Measurements from ENCODE around the gene TBC1D32.

DNA sequence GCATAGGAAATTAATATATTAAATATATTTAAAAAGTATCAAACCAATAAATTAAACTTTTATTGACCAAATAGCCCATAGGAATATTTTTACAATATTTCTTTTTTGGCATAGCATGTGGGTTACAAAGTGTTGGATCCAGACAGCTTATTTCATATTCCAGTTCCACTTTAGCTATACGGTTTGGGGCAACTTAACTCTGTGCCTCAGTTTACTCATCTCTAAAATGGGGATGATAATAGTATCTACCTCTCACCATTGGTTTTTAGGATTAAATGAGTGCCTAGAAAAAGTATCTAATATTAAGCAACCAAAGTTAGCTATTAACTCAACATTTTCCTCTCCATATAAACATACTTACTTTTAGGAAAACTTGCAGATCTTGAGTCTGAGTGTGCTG is 243.8 kb downstream of the TBC1D32 start:
- no peak for TF ChIP-seq TAF1 (conservative IDR thresholded peaks at IDR 0.05)
- TF ChIP-seq, protein P1, sequence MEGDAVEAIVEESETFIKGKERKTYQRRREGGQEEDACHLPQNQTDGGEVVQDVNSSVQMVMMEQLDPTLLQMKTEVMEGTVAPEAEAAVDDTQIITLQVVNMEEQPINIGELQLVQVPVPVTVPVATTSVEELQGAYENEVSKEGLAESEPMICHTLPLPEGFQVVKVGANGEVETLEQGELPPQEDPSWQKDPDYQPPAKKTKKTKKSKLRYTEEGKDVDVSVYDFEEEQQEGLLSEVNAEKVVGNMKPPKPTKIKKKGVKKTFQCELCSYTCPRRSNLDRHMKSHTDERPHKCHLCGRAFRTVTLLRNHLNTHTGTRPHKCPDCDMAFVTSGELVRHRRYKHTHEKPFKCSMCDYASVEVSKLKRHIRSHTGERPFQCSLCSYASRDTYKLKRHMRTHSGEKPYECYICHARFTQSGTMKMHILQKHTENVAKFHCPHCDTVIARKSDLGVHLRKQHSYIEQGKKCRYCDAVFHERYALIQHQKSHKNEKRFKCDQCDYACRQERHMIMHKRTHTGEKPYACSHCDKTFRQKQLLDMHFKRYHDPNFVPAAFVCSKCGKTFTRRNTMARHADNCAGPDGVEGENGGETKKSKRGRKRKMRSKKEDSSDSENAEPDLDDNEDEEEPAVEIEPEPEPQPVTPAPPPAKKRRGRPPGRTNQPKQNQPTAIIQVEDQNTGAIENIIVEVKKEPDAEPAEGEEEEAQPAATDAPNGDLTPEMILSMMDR (IDR thresholded peaks at IDR 0.05; ENCODE audit: low read depth, low read length, missing input control), result no peak
- TF ChIP-seq, protein P2, sequence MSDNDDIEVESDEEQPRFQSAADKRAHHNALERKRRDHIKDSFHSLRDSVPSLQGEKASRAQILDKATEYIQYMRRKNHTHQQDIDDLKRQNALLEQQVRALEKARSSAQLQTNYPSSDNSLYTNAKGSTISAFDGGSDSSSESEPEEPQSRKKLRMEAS (IDR thresholded peaks at IDR 0.05), result no peak
- no peak for TF ChIP-seq YY1 (IDR thresholded peaks at IDR 0.05)
- no peak for TF ChIP-seq RAD21 (IDR thresholded peaks at IDR 0.05)
- TF ChIP-seq GABPA (IDR thresholded peaks at IDR 0.05 in 1 of 2, conservative IDR thresholded peaks at IDR 0.05 in 1 of 2), result no peak
- TF ChIP-seq, protein P3, sequence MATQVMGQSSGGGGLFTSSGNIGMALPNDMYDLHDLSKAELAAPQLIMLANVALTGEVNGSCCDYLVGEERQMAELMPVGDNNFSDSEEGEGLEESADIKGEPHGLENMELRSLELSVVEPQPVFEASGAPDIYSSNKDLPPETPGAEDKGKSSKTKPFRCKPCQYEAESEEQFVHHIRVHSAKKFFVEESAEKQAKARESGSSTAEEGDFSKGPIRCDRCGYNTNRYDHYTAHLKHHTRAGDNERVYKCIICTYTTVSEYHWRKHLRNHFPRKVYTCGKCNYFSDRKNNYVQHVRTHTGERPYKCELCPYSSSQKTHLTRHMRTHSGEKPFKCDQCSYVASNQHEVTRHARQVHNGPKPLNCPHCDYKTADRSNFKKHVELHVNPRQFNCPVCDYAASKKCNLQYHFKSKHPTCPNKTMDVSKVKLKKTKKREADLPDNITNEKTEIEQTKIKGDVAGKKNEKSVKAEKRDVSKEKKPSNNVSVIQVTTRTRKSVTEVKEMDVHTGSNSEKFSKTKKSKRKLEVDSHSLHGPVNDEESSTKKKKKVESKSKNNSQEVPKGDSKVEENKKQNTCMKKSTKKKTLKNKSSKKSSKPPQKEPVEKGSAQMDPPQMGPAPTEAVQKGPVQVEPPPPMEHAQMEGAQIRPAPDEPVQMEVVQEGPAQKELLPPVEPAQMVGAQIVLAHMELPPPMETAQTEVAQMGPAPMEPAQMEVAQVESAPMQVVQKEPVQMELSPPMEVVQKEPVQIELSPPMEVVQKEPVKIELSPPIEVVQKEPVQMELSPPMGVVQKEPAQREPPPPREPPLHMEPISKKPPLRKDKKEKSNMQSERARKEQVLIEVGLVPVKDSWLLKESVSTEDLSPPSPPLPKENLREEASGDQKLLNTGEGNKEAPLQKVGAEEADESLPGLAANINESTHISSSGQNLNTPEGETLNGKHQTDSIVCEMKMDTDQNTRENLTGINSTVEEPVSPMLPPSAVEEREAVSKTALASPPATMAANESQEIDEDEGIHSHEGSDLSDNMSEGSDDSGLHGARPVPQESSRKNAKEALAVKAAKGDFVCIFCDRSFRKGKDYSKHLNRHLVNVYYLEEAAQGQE (IDR thresholded peaks at IDR 0.05), result no peak
